NCI-H187 (cell line): ENCODE data around the gene DRC3.
"Not testable (repeated sequence)": the region's sequence is repeated elsewhere in the genome, so short reads cannot be mapped to it uniquely, and the experiment has no call there.

ENCODE experiments used
- DNase-seq, 2 experiments: peaks; one replicate each; lab custom pipeline; 2025; lab: John Stamatoyannopoulos, UW

Gene DRC3

DNA sequence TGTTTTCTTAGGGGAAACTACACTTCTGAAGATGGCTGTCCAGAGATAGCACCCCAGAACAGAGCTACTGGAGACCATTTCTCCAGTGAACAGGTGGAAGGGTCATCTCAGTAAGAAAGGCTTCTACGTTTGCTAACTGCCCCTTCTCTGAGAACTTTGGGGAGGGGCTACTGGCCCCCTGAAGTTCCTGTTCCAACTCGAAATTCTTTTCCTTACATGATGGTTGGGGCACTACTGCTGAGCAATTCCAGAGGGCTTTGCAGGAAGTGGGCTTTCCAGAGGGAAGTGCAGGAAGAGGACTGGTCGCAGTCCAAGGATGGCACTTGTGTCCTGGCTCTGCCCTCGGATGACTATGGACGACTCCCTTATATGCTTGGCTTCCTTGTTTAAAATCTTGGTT, 31.6 kb upstream of the DRC3 start:
- DNase-seq, result no peak

DNA sequence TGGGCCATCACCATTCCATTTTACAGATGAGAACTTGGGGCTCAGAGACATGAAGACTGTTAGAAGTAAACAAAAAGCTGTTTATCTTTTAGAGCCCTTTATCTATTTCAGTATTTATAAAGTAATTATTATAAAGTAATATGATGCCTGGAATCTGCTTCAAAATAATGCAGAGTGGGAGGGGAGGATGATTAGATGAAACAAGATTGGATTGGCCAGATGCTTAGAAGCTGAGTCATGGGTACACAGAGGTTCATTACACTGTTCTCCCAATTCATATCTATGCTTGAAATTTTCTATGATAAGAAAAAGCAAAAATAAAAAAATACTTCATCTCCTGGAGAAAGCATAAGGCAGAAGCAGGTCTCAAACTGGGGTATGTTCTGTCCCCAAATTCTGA, 29.8 kb upstream of the DRC3 start:
- DNase-seq, result no peak

DNA sequence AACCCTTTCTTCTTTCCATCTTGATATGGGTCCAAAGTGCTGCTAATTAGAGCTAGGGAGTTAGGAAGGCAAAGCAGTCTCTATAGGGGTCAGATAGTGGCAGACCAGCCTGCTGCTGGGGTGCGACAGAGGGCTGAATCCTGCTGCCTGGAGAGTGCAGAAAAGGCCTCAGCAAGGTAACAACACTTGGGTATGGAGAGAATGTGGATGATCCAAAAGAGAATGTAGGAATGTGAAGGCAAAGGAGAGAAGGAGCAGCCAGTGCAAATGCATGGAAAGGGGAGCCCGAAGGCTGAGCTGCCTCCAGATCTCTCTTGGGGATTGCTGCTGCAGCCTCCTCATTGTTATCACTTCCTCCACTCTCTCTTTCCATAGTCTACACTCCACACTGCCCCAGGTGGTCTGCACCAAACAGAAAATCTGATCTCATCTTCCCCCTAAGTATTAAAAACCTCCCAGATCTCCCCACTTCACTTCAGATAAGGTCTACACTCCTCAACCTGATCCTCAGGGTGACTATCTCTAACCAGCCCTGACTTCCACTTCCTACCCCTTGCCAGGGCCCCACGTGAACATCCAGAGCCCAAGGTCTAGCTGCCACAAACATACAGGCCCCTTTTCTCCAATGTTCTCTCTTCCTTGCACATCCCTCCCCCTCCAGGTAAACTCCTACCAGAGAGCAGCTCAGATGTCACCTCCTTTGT, 29.2 kb upstream of the DRC3 start:
- no peak for DNase-seq

DNA sequence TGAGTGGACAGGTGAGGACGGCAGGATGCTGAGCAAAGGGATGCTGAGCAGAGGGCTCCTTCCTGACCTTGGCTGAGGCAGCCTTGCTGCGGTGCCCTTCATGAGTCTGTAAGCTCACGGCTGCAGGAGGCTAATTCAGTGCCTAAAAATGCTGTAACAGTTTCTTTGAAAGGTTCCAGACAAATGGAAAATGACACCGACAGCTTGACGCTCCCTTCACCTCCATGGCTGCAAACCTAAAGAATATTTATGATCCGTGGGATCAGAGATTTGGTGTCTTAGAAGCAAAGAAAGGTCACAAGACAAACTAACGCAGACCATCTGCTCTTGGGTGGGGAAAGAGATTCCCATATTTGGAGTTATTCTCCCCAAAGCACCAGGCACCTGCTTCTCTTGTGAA, 28.4 kb upstream of the DRC3 start:
- no peak for DNase-seq

DNA sequence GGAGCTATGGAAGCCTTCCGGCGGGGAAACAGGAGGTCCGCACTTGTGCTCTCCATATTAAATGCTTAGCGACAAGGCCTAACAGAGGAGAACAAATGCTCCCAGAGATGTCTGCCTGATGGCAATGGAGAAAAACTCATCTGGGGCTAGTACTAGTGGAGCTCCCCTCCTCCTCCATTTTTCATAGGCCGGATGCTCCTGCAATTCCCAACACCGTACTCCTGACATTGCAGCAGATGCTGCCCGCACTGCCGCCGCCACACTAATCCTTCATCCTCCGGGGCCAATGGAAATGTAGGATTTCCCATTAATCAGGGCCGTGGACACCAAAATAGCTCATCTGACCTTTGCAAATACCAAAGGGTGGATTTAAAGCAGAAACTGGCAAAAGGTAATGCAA, 27.9 kb upstream of the DRC3 start:
- DNase-seq, result no peak

DNA sequence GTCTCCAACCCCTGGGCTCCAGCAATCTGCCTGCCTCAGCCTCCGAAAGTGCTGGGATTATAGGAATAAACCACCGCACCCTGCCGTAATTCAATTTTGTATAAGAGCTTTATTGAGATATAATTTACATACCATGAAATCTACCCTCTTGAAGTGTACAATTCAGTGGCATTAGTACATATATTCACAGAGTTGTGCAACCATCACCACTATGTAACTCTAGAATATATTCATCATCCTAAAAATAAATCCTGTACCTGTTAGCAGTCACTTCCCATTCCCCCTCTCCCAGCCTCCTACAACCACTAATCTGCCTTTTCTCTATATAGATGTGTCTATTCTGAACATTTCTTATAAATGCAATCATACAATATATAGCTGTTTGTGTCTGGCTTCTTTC, 26.6 kb upstream of the DRC3 start:
- no peak for DNase-seq

DNA sequence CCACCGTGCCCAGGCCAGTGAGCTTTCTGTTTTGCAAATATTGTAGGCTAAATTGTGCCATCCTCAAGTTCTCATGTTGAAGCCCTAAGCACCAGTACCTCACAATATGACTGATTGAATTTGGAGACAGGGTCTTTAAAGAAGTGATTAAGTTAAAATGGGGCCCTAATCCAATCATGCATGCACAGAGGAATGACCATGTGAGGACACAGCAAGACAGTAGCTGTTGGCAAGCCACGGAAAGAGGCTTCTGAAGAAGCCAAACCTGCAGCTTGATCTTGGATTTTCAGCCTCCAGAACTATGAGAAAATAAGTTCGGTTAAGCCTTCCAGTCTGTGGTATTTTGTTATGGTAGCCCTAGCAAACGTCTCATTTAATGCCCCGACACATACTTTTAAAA, 25.4 kb upstream of the DRC3 start:
- no peak for DNase-seq

DNA sequence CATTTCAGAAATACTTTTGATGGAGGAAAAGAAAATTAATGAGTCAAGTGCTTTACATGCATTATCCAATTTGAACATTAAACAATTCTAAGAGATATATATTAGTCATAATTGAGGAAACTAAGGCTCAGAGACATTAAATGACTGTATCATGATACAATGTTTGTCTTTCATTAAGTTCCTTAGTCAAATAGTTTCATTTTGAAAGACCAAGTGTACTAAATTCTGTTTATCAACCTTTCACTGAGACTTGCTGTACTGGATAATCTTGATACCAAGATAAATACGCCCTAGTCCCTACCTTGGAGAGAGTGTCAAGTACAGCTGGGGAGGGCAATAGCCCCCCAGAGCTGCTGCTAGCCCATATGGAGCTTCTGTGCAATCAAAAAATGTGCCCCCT, 24.7 kb upstream of the DRC3 start:
- no peak for DNase-seq

DNA sequence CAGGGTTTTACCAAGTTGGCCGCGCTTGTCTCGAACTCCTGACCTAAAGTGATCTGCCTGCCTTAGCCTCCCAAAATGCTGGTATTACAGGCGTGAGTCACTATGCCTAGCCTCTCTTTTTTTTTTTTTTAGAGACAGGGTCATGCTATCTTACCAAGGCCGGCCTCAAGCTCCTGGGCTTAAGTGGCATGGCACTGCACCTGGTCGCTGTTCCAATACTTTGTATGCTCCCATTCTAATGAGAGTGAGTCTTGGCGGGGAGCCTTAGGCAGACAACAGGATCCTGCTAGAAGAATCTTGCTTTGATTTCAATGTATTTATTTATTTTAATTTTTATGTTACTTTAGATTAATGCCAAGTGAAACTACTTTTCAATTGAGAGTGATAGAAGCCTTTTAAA, 22.3 kb upstream of the DRC3 start:
- no peak for DNase-seq

DNA sequence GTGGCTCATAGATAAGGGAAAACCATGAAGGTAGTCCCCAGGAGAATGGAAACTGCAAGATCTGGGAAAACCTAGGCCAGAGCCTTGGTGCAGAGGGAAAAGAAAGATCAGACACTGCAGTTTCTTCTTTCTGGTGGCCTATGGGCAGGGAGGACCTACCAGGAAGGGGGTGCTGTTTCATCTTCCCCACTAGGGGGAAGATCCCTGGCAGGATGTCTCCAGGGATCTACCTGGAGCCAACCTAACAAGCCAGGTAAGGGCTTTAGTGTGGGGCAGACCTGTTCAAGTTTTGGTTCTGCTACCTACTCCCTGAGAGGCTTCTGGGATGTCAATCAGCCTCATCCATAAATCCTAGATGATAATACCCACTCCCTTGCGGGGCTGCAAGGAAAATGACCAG, 21.9 kb upstream of the DRC3 start:
- no peak for DNase-seq

DNA sequence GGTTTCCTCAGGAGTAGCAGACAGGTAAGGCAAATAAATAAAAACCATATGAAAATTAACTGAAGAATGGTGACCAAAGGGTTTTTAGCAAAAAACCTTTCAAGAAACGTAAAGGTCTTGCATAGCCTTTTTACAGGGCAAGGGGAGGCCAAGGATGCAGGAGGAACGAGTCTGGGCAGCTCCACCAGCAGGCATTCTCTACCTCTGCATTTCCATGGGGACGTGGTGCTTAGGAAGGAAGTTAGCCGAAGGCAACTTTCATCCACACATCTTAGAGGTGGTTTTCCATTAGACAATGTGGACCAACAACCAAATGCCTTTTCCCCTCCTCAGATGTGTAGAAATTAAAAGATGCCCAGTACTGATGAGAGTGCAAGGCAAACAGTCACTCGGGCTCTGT, 21.1 kb upstream of the DRC3 start:
- no peak for DNase-seq

DNA sequence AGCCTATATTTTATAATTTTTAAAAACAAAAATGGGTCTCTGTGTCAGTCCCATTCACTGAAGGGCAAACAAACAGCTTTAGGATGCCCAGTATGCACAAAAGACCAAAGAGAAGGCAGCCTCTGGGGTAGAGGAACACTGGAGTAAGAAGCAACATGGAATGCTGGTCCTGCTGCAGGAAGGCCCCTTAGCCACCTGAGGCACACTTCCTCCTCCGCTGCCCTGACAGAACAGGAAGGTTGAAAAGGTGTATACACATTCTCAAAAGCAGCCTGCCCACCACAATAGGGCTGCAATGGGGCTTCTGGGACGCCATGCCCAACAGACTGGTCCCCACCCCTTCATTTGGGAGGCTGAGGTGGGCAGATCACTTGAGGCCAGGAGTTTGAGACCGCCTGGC, 20.0 kb upstream of the DRC3 start:
- no peak for DNase-seq

DNA sequence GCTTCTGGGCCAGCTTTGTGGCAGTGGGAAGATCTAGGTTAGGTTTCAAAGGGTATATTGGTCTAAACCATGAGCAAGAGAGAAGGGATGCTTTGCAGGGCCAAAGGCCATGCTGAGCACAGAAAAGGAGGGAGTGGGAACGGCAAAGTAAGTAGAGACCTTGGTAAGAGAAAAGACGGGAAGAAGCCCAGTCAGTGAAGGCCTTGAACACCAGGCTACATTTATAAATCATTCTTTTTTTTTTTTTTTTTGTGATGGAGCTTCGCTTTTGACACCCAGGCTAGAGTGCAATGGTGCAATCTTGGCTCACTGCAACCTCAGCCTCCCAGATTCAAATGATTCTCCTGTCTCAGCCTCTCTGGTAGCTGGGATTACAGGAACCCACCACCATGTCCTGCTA, 18.6 kb upstream of the DRC3 start:
- DNase-seq, result no peak

DNA sequence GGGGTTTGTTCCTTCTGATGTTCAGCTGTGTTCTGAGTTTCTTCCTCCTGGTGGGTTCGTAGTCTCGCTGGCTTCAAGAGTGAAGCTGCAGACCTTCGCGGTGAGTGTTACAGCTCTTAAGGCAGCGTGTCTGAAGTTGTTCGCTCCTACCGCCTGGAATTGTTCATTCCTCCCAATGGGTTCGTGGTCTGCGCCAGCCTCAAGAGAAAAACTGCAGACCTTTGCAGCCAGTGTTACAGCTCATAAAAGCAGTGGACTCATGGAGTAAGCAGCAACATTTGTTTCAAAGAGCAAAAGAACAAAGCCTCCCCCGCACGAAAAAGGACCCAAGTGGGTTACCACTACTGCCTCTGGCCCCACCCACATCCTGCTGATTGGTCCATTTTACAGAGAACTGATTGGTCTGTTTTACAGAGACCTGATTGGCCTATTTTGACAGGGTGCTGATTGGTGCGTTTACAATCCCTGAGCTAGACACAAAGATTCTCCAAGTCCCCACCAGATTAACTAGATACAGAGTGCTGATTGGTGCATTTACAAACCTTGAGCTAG, 16.8 kb upstream of the DRC3 start:
- not testable (repeated sequence) for DNase-seq

DNA sequence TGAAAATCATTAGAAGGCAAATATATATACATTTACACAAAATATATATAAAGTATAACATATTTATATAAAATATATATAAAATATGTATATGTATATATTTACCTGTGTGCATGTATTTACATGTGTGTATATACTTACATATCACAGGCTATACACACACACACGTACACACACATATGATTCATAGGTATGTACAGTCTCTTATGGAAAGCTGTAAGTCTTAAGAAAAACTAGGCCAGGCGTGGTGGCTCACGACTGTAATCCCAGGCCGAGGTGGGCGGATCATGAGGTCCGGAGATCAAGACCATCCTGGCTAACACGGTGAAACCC, 15.1 kb upstream of the DRC3 start:
- DNase-seq, result no peak

DNA sequence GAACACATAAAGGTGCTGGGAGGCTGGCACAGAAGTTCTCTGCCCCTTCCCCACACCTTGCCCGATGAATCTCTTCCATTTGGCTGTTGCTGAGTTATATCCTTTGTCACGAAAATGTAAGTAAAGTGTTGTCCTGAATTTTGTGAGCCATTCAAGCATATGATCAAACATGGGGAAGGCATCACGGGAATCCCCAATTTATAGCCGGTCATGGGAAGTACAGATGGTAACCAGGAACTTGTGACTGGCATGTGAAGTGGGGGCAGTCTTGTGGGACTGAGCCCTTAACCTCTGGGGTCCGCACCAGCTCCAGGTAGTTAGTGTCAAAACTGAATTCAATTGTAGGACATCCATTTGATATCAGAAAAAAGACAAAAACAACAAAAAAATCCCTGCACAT, 13.7 kb upstream of the DRC3 start:
- no peak for DNase-seq

DNA sequence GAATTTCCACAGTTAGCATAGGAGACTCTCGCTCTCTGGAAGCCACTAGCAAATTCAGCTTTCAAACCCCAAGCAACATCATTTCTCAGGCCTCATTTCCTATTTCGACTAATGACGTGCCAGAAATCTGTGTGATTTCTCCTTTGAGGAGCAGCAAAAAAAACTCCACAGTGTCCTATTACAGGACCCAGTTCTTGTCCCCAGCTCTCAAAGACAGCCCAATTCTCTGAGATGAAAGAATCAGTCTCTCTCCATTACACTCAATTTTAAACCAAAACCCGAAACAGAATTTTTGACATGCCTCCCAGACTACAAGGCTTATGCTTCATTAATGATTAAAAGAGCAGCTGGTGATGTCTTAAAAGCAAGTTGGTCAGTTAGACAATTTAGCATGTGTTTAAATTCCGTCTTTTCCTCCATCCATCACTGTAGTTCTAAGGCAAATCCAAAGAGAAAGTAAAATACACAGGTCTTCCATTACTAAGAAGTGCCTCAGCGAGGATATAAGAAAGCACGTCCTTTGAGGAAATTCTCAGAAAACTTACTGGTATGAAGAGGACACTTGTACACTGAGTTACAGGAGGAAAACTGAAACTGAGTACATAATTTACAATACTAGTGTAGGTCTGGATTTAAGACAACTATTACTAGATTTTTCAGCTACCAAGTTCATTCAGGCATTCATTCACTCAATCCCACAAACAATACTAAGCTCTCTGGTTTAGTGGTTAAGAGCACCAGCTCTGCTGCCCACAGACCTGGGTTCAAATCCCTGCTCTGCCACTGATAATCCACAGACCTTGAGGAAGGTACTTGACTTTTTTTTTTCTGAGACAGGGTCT, 12.9 kb upstream of the DRC3 start:
- no peak for DNase-seq

DNA sequence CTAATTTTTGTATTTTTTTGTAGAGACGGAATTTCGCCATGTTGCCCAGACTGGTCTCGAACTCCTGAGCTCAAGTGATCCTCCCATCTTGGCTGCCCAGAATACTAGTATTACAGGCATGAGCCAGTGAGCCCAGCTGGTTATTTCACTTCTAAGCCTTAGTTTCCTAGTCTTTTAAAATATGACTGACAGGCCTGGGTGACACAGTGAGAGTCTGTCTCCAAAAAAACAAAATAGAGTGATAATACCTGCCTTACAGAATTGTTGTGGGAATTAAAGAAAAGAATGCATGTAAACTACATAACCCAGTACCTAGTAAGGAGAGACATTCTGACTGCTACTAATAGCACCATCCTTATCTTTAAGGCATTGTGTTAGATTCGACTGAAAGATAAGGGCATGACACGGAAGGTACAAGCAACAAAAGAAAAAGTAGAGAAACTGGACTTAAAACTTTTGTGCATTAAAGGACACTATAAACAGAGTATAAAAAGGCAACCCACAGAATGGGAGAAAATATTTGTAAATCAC, 12.1 kb upstream of the DRC3 start:
- no peak for DNase-seq

DNA sequence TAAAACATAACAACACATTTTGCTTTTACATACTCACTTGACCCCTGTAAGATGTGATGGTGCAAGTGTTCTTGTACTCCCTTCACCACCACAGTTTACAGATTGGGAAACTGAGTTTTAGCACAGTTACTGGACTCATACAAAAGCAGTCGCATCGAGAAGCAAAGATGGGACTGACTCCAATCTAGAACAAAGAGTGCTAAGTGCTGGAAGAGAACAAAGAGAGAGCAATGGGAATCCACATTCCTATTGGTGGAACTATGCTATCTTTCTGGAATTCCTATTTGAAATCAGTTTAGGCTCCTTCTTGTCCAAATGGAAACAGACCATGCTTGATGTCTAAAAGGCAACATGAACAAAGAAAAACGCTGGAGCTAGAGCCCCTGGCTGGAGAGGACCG, 9.6 kb upstream of the DRC3 start:
- no peak for DNase-seq

DNA sequence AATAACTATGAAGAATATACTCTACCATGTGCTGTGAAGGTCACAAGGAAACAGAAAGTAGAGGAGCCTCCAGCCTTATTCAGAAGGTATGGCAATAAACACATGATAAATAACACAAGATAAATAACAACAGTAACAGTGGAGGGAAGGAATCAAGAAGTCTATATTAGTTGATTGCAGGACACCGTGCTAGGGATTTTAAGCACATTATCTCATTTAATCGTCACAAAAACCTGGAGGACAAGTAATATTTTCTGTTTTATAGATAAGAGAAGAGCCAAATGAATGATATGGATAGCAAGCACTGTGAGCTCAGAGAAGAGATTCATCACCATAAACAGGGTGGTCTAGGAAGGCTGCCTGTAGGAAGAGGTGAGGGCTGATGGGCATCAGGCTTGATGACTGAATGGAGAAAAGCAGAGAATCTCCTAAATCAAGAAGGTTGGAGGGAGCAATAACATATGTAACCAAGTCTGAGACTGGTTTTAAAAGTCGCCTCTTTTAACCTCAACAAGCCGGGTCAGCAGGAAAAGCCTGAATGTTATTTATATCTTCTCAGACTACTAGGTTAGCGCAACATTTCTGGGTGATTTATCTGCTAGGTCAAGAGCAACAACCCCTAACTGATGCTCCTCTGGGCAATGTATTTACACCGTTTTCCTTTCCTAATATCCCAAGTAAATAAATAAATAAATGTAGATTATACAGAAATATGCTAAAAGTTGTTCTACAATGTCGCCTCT, 8.8 kb upstream of the DRC3 start:
- DNase-seq, result no peak

DNA sequence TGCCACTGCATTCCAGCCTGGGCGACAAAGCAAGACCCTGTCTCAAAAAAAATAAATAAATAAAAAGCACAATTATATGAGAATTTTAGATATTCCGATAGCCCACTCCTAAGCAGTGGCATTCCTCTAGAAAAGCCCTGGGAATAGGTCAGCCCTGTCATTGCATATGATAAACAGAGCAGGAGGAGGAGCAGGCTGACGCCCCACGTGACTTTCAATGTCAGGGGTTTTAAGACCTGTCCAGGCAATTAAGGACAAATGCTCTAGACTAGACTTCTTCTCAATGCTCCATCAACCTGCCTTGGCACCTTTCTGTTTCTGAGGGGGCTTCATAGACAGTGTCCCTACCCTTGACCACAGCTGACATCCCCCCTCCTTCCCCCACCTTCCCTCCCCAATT, 8.0 kb upstream of the DRC3 start:
- DNase-seq, result no peak

DNA sequence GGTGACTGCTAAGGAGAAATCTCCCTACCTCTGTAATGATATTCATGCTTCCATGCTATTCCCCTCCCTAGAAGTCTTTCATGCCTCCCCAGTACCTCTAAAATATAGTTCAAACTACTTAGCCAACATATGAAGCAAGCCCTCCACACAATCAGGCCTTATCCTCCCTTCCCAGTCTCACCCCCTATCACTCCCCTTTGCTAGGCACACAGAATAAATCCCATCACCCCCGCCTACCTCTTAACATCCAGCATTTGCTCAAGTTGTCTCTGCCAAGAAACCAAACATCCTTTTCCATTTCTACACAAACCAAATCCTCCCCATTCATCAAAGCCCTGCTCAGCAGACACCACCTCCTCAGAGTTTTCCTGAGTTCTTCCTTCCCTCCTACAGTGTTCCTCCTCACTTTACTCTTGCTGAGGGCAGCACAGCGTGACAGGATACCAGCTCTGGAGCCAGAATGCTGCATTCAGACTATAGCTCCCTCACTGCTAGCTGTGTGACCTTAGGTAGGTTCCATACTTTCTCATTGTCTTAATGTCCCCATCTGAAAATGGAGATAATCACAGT, 7.4 kb upstream of the DRC3 start:
- DNase-seq, result no peak
